ENCODE measurements around the gene CARD19. TPM values are rescaled to one million over a fixed set of nuclear protein-coding genes. Genes with fewer than 3 reads are reported as not detected.
"Not testable (repeated sequence)": the region's sequence is repeated elsewhere in the genome, so short reads cannot be mapped to it uniquely, and the experiment has no call there.

The CARD19 gene
- total RNA-seq, 1 donor from 2014 or later, result 15.6 TPM

DNA sequence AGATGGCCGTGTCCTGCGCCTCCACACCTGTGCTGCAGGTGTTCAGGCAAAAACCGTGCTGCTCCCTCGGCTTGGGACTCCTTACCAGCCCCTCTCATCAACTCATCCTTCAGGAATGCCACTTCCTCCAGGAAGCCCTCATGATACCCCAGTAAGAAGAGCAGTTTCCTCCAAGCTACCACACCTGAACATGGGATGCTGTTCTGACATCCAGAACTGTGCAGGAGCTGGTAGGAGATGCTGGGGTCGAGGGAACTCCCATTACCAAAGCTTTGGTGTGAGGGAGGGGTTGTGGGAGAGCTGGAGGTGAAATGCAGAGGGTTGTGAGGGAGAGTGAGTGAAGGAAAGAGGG is 18.9 kb downstream of the CARD19 start:
- intact Hi-C loops (cut with micrococcal nuclease), result no loop called here
- Mint-ChIP-seq H3K36me3 (ENCODE audit: low read depth) (peaks cover 8% of the 10 kb centered on the region), H3K27ac (no peak overlapping the region), H3K4me1 (peaks cover 28% of the 10 kb centered on the region), H3K27me3 (no peaks in the 10 kb centered on the region), H3K4me3 (no peak overlapping the region), H3K9me3 (no peaks in the 10 kb centered on the region)
- CTCF ChIA-PET, result no interaction called here
- TF ChIP-seq, protein P1, sequence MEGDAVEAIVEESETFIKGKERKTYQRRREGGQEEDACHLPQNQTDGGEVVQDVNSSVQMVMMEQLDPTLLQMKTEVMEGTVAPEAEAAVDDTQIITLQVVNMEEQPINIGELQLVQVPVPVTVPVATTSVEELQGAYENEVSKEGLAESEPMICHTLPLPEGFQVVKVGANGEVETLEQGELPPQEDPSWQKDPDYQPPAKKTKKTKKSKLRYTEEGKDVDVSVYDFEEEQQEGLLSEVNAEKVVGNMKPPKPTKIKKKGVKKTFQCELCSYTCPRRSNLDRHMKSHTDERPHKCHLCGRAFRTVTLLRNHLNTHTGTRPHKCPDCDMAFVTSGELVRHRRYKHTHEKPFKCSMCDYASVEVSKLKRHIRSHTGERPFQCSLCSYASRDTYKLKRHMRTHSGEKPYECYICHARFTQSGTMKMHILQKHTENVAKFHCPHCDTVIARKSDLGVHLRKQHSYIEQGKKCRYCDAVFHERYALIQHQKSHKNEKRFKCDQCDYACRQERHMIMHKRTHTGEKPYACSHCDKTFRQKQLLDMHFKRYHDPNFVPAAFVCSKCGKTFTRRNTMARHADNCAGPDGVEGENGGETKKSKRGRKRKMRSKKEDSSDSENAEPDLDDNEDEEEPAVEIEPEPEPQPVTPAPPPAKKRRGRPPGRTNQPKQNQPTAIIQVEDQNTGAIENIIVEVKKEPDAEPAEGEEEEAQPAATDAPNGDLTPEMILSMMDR (IDR thresholded peaks at IDR 0.05), result no peak
- POLR2A ChIA-PET, result no interaction called here
- no peak for ATAC-seq (ENCODE audit: low read depth)
- DNase-seq, result no peak

- POLR2A ChIA-PET, result interaction anchor here (0.6 kb wide), 1 partner anchor 351 kb away, joined by 6 read pairs; no protein-coding TSS in a partner anchor
- H3K27me3 Mint-ChIP-seq, result no peaks in the 10 kb centered on the region
- H3K4me3 Mint-ChIP-seq, result no peak overlapping the region
- peaks cover 8% of the 10 kb centered on the region for H3K36me3 Mint-ChIP-seq (ENCODE audit: low read depth)
- ATAC-seq (ENCODE audit: low read depth) (no peak), DNase-seq (no peak)
- CTCF ChIA-PET, result no interaction called here
- intact Hi-C loops (cut with micrococcal nuclease), result no loop called here
- no peaks in the 10 kb centered on the region for H3K9me3 Mint-ChIP-seq
- H3K27ac Mint-ChIP-seq, result no peak overlapping the region
- TF ChIP-seq, protein P1 (IDR thresholded peaks at IDR 0.05), result no peak
- H3K4me1 Mint-ChIP-seq, result peaks cover 29% of the 10 kb centered on the region
These were observed 19.6 kb downstream of the CARD19 start for GRCh38 chr9:93115486-93116071.

- Mint-ChIP-seq H3K4me1 (peaks cover 25% of the 10 kb centered on the region), H3K9me3 (no peaks in the 10 kb centered on the region), H3K4me3 (no peak overlapping the region), H3K27me3 (no peaks in the 10 kb centered on the region), H3K27ac (no peak overlapping the region), H3K36me3 (ENCODE audit: low read depth) (peaks cover 6% of the 10 kb centered on the region)
- POLR2A ChIA-PET, result interaction anchor here (0.6 kb wide), 1 partner anchor 352 kb away, joined by 6 read pairs; no protein-coding TSS in a partner anchor
- CTCF ChIA-PET, result no interaction called here
- no peak for DNase-seq
- TF ChIP-seq, protein P1 (IDR thresholded peaks at IDR 0.05), result no peak
- intact Hi-C loops (cut with micrococcal nuclease), result no loop called here
- no peak for ATAC-seq (ENCODE audit: low read depth)
These were observed 20.3 kb downstream of the CARD19 start for GRCh38 chr9:93116072-93116961.

DNA sequence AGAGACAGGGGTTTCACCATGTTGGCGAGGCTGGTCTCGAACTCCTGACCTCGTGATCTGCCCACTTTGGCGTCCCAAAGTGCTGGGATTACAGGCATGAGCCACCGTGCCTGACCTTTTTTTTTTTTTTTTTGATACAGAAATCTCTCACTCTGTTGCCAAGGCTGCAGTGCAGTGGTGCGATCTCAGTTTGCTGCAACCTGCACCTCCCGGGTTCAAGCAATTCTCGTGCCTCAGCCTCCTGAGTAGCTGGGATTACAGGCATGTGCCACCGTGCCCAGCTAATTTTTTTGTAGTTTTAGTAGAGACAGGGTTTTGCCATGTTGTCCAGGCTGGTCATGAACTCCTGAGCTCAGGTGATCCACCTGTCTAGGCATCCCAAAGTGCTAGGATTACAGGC is 21.5 kb downstream of the CARD19 start:
- DNase-seq; H3K36me3 Mint-ChIP-seq (ENCODE audit: low read depth); H3K27ac Mint-ChIP-seq; ATAC-seq (ENCODE audit: low read depth); POLR2A ChIA-PET; H3K9me3 Mint-ChIP-seq; H3K4me3 Mint-ChIP-seq; H3K27me3 Mint-ChIP-seq; intact Hi-C loops (cut with micrococcal nuclease): not testable (repeated sequence)
- H3K4me1 Mint-ChIP-seq, result peaks cover 26% of the 10 kb centered on the region
- CTCF ChIA-PET, result interaction anchor here (3.5 kb wide), 1 partner anchor 10 kb away, joined by 27 read pairs; no protein-coding TSS in a partner anchor

DNA sequence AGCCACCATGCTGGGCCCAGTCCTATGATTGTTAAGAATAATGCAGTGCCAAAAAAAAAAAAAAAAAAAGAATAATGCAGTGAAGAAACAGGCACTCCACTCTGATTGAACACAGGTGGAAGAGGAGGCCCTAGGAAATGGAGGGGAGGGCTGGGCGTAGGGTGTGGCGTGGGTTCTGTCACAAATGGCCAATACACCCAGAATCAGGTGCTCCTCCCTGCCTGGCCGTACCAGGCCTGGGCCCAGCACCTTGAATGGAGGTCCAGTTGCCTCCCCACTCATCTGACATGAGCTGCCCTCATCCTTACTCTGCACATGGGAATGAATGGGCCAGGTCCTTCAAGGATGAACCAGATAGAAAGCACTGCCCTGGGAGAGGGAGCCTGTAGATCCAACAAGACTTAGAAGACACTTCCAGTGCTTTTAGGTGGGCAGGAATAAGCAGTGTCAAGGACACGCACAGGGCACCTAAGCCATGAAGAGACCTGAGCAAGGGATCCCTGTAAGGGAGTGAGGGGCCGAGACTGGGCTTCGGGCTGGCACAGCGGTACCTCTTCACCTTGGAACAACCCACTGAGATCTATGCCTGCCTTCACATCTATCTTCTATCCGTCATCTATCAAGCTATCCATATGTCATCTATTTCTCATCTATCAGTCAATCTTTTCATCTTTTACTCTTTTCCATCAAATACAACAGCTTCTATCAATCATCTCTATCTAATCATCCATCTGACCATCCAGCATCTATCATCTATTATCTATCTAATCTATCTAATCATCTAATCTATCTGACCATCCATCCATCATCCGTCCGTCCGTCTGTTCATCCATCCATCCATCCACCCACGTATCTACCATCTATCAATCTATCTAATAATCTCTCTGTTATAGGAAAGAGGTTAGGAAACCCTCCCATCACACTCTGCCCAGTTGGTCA is 22.2 kb downstream of the CARD19 start:
- intact Hi-C loops (cut with micrococcal nuclease), result no loop called here
- TF ChIP-seq, protein P1 (IDR thresholded peaks at IDR 0.05), result no peak
- ATAC-seq (ENCODE audit: low read depth) (no peak), DNase-seq (no peak)
- Mint-ChIP-seq H3K36me3 (ENCODE audit: low read depth) (peaks cover 5% of the 10 kb centered on the region), H3K4me1 (peaks cover 26% of the 10 kb centered on the region), H3K27me3 (no peaks in the 10 kb centered on the region), H3K4me3 (no peak overlapping the region), H3K9me3 (no peaks in the 10 kb centered on the region), H3K27ac (no peak overlapping the region)
- ChIA-PET POLR2A (no interaction called here), CTCF (interaction anchor here (3.5 kb wide), 1 partner anchor 10 kb away, joined by 27 read pairs; no protein-coding TSS in a partner anchor)
